HepG2 (cell line): Measurements from ENCODE around the gene GMCL2. TPM values are rescaled to one million over a fixed set of nuclear protein-coding genes. Genes with fewer than 3 reads are reported as not detected.
A peak's percentile ranks its signal among the peaks of the same experiment; 100 is the strongest.

Experiments used
- ATAC-seq: fragments of 200-7000 bp; cut with Tn5 transposase; 3 replicates; pipeline ENCODE4 v1.9.1; 2020; ENCODE audit warnings: mild to moderate bottlenecking, moderate library complexity
- BruUV-seq: library from RNA; stranded (reverse); fragments of 400-500 nt; replicated peaks from 2 replicates; lab custom pipeline; 2021; lab: Mats Ljungman, UMichigan
- CTCF ChIA-PET: fragments of 300-600 bp; formaldehyde crosslinking; extraction: SDS; loops from one replicate; lab custom pipeline; 2021; ENCODE audit warnings: low total read pairs, inconsistent platforms, low intra/inter-chr PET ratio; lab: Yijun Ruan, JAX
- POLR2A ChIA-PET: fragments of 350-600 bp; sonication (Branson Sonifier 250); formaldehyde crosslinking; loops from one replicate; lab custom pipeline; 2020; ENCODE audit warnings: antibody characterized with exemption, inconsistent platforms; lab: Yijun Ruan, JAX
- DNase-seq: peaks from one replicate; pipeline ENCODE4 v3.0.0-alpha.2; 2015; ENCODE audit warnings: low spot score
- FAIRE-seq: peaks from 3 replicates; lab custom pipeline; 2011; peaks lifted over from hg19 to GRCh38; lab: Jason Lieb, UNC
- H2AFZ ChIP-seq: one replicate; pipeline ENCODE4 v1.6.1; 2011; ENCODE audit warnings: low read length, inconsistent platforms
- H3K27ac ChIP-seq: fragments of 300-600 bp; 3 replicates; pipeline ENCODE4 v1.8.0; 2011; ENCODE audit warnings: mixed run types, mild to moderate bottlenecking, mixed read lengths, low read length, inconsistent platforms; ENCODE audit not compliant: insufficient read depth; ENCODE audit errors: extremely low read length
- H3K27me3 ChIP-seq, 2 experiments: fragments of 200-600 bp in 1 of 2; 2 replicates in 1 of 2; 3 replicates in 1 of 2; pipeline versions ENCODE4 v1.6.0 to v1.8.0; 2011; ENCODE audit warnings: low read length in 2 of 2, mild to moderate bottlenecking in 2 of 2, moderate library complexity in 2 of 2, inconsistent platforms in 1 of 2; ENCODE audit not compliant: insufficient read depth in 2 of 2, control insufficient read depth in 1 of 2
- H3K36me3 ChIP-seq, 2 experiments: fragments of 200-600 bp in 1 of 2; replicated peaks in 1 of 2; 2 replicates in 1 of 2; 3 replicates in 1 of 2; pipeline versions ENCODE4 v1.5.1 to v1.8.0; 2011; ENCODE audit warnings: low read length in 2 of 2, inconsistent platforms in 1 of 2; ENCODE audit not compliant: insufficient read depth in 2 of 2, control insufficient read depth in 1 of 2
- H3K4me1 ChIP-seq: 2 replicates; pipeline ENCODE4 v1.5.1; 2012; ENCODE audit warnings: low read length, inconsistent platforms; ENCODE audit not compliant: insufficient read depth
- H3K4me2 ChIP-seq: 2 replicates; pipeline ENCODE4 v1.6.0; 2011; ENCODE audit warnings: low read depth, low read length, inconsistent platforms
- H3K4me3 ChIP-seq, 3 experiments: fragments of 200-600 bp in 1 of 3; sonication (generic), shearing (Covaris generic) in 1 of 3; replicated peaks in 1 of 3; 2 replicates each; pipeline ENCODE4 v1.5.1; 2011 to 2016; ENCODE audit warnings: low read length in 3 of 3, inconsistent platforms in 2 of 3, low read depth in 2 of 3, mild to moderate bottlenecking in 2 of 3, control low read depth in 1 of 3, mixed read lengths in 1 of 3; ENCODE audit not compliant: insufficient read depth in 1 of 3
- H3K79me2 ChIP-seq: one replicate; pipeline ENCODE4 v1.6.1; 2011; ENCODE audit warnings: low read length, inconsistent platforms; ENCODE audit not compliant: insufficient read depth
- H3K9ac ChIP-seq: 2 replicates; pipeline ENCODE4 v1.6.0; 2011; ENCODE audit warnings: mild to moderate bottlenecking, low read depth, low read length, inconsistent platforms; ENCODE audit not compliant: insufficient read depth
- H3K9me3 ChIP-seq: 2 replicates; pipeline ENCODE4 v1.5.1; 2012; ENCODE audit warnings: mild to moderate bottlenecking, low read length
- H4K20me1 ChIP-seq: 2 replicates; pipeline ENCODE4 v1.6.0; 2011; ENCODE audit warnings: inconsistent platforms, mild to moderate bottlenecking, low read length, moderate library complexity; ENCODE audit not compliant: insufficient read depth
- AGO2 ChIP-seq: fragments of 200-400 bp; formaldehyde crosslinking; optimal IDR thresholded peaks from 2 replicates; pipeline ENCODE3; 2017; ENCODE audit warnings: mild to moderate bottlenecking, low read depth, low read length, moderate library complexity
- CREB1 ChIP-seq, 2 experiments: fragments of 450-650 bp in 1 of 2; IDR thresholded peaks; 2 replicates each; pipeline ENCODE4 v1.6.1; 2016 to 2017; ENCODE audit warnings: control low read depth in 1 of 2, mild to moderate bottlenecking in 1 of 2, missing compliant biosample characterization in 1 of 2, missing genetic modification characterization in 1 of 2
- ELK4 ChIP-seq: sonication (generic); formaldehyde crosslinking; IDR thresholded peaks from 2 replicates; pipeline ENCODE4 v1.9.0; 2021; ENCODE audit warnings: missing genetic modification reagents, borderline replicate concordance
- KDM3A ChIP-seq: IDR thresholded peaks from 2 replicates; pipeline ENCODE4 v1.6.1; 2018; ENCODE audit warnings: low read depth, missing compliant biosample characterization
- PAF1 ChIP-seq: IDR thresholded peaks from 2 replicates; pipeline ENCODE4 v1.6.1; 2016; ENCODE audit warnings: missing genetic modification reagents, missing compliant biosample characterization
- POLR2G ChIP-seq: fragments of 200-400 bp; formaldehyde crosslinking; IDR thresholded peaks from 2 replicates; pipeline ENCODE4 v1.6.1; 2018; ENCODE audit warnings: mild to moderate bottlenecking, low read depth, low read length, moderate library complexity
- RBM22 ChIP-seq: fragments of 200-400 bp; formaldehyde crosslinking; optimal IDR thresholded peaks from 2 replicates; pipeline ENCODE3; 2017; ENCODE audit warnings: mild to moderate bottlenecking, low read length, moderate library complexity
- TOPORS ChIP-seq: sonication (generic); formaldehyde crosslinking; IDR thresholded peaks from 2 replicates; pipeline ENCODE4 v1.8.0; 2023; ENCODE audit warnings: mild to moderate bottlenecking, missing genetic modification reagents
- ZBTB26 ChIP-seq: IDR thresholded peaks from 2 replicates; pipeline ENCODE4 v1.6.1; 2016; ENCODE audit warnings: missing compliant biosample characterization, missing genetic modification reagents, borderline replicate concordance
- ZNF687 ChIP-seq: sonication (generic); formaldehyde crosslinking; IDR thresholded peaks from 2 replicates; pipeline ENCODE4 v1.5.1; 2020; ENCODE audit warnings: mild to moderate bottlenecking, missing genetic modification reagents, moderate library complexity
- ZXDC ChIP-seq: sonication (generic); formaldehyde crosslinking; IDR thresholded peaks from 2 replicates; pipeline ENCODE4 v1.5.0; 2020; ENCODE audit warnings: mild to moderate bottlenecking, missing genetic modification reagents
- WGBS: methylation state at CpG from one replicate; pipeline ENCODE4 v1.1.6; 2017; ENCODE audit warnings: low lambda C conversion rate; 5-methylcytosine and 5-hydroxymethylcytosine counted together
- in situ Hi-C: cut with HindIII; loops from 2 replicates; pipeline ENCODE4 v1.10.0; 2017; ENCODE audit warnings: low pct_unique_long_range_greater_than_20kb; ENCODE audit not compliant: extremely low pct_ligation_motif_present
- intact Hi-C: fragments of 100-400 bp; cut with micrococcal nuclease; formaldehyde crosslinking; loops from one replicate; pipeline ENCODE4 v1.10.0; 2022; ENCODE audit not compliant: unreplicated experiment
- polyA plus RNA-seq, 8 experiments: library from polyadenylated mRNA; depleted of rRNA in 3 of 8; stranded (reverse) in 7 of 8; unstranded in 1 of 8; fragments of >200 nt; fragmentation: Illumina TruSeq in 4 of 8; extraction: Trizol in 4 of 8; gene quantifications; 2 replicates each; pipeline versions ENCODE4 v1.2.1 to v1.2.3, GENCODE V29; 2011 to 2016; ENCODE audit warnings: low read depth in 4 of 8, missing spikeins in 1 of 8, mixed read lengths in 1 of 8; ENCODE audit not compliant: insufficient read depth in 1 of 8
- total RNA-seq, 5 experiments: library from RNA; depleted of rRNA; stranded (reverse); fragments of >200 nt; fragmentation: Illumina TruSeq; extraction: Trizol; gene quantifications; 2 replicates each; pipeline ENCODE4 v1.2.3, GENCODE V29; 2016; ENCODE audit warnings: low read depth in 1 of 5

The GMCL2 gene
- total and polyA plus RNA-seq, 2 of the 13 experiments (the other 11 are each of a cell fraction or from before 2014, with no cell fraction given) = 0.03 TPM; not detected in 1

DNA sequence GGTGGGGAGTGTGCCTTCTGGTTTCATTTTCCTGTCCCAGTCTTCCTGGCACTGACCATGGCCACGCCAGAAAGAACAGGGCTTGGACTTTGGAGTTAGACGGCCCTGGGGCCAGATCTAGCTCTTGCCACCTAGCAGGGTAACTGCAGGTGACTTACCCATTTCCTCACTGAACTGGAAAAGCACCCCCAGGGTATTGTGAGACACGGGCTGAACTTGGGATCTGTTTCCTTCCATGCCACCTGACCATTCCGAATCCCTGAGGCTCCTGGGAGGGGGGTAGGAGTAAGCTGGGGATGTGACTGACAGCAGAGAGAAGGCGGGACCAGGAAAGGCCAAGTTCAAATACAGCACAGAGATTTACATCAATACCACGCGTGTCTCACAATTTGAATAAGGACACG, 26.6 kb upstream of the GMCL2 start (continued):
- no peak for TF ChIP-seq ZXDC (CRISPR knock-in tag)
- TF ChIP-seq KDM3A (CRISPR knock-in tag) = no peak
- TF ChIP-seq ZBTB26 = no peak
- TF ChIP-seq CREB1 (IDR thresholded peaks at IDR 0.05) = no peak
- 0 out of 2 replicates have a peak, but pooled peaks have one; percentile 14 for TF ChIP-seq CREB1 (CRISPR knock-in tag; IDR thresholded peaks at IDR 0.05)

- Histone ChIP-seq H3K4me3 (no peak overlapping the region), H3K9ac (no peak overlapping the region), H3K4me2 (no peak overlapping the region), H3K79me2 (peaks cover under 1% of the 10 kb centered on the region), H4K20me1 (peaks cover 10% of the 10 kb centered on the region; the same call in 1 of the 2 replicates), H3K27me3 (no peaks in the 10 kb centered on the region), H2AFZ (no peak overlapping the region), H3K4me1 (peaks cover 22% of the 10 kb centered on the region), H3K27ac (no peak overlapping the region), H3K9me3 (no peaks in the 10 kb centered on the region), H3K36me3 (peaks cover 13 to 87% of the 10 kb centered on the region in 2 experiments)
- POLR2A ChIA-PET = interaction anchor here (0.6 to 2.6 kb wide), 5 partner anchors 9 to 22 kb away, joined by 3 to 15 read pairs (median 4); partner anchors contain the start of gene HNRNPAB
- intact Hi-C loops = no loop called here
- 90% methylated on average over 4 of the region's 4 CpGs for WGBS
- CTCF ChIA-PET = no interaction called here
- DNase-seq = no peak
- no peak for FAIRE-seq
- peak; percentile 11 for ATAC-seq
- BruUV-seq = no TSS peak
- in situ Hi-C loops = no loop called here
- TF ChIP-seq ELK4 (CRISPR knock-in tag) (no peak), TOPORS (CRISPR knock-in tag) (no peak), RBM22 (peak; percentile 70), ZNF687 (peak; percentile 26; the same call in 1 of the 2 replicates), PAF1 (CRISPR knock-in tag) (peak; percentile 31; the same call in 1 of the 2 replicates), AGO2 (peak; percentile 86), POLR2G (peak; percentile 54; the same call in 1 of the 2 replicates)
Measured at GRCh38 chr5:178213003-178213461, 25.9 kb upstream of the GMCL2 start.
